Smooth muscle cell (in vitro differentiated cells): Measurements from ENCODE around the gene ARMS2. TPM values are rescaled to one million over a fixed set of nuclear protein-coding genes. Genes with fewer than 3 reads are reported as not detected.

Source experiments
- DNase-seq: peaks from one replicate; lab custom pipeline; 2025; ENCODE audit not compliant: unreplicated experiment; lab: John Stamatoyannopoulos, UW
- H2AFZ ChIP-seq: fragments of 200-600 bp; sonication (generic); 2 replicates; pipeline ENCODE4 v1.6.0; 2016; ENCODE audit warnings: antibody characterized with exemption, low read depth, mild to moderate bottlenecking
- H3F3A ChIP-seq: fragments of 200-600 bp; sonication (generic); 2 replicates; pipeline ENCODE4 v1.6.0; 2017; ENCODE audit warnings: antibody characterized with exemption, low read depth
- H3K27ac ChIP-seq: fragments of 200-600 bp; sonication (generic); 2 replicates; pipeline ENCODE4 v1.5.1; 2016; ENCODE audit warnings: low read depth, mild to moderate bottlenecking
- H3K27me3 ChIP-seq: fragments of 200-600 bp; sonication (generic); 2 replicates; pipeline ENCODE4 v1.6.1; 2016; ENCODE audit warnings: low read depth, mild to moderate bottlenecking
- H3K36me3 ChIP-seq: fragments of 200-600 bp; sonication (generic); 2 replicates; pipeline ENCODE4 v1.5.1; 2016; ENCODE audit warnings: low read depth
- H3K4me1 ChIP-seq: fragments of 200-600 bp; sonication (generic); 2 replicates; pipeline ENCODE4 v1.5.1; 2016; ENCODE audit warnings: low read depth
- H3K4me2 ChIP-seq: fragments of 200-600 bp; sonication (generic); 2 replicates; pipeline ENCODE4 v1.6.0; 2016; ENCODE audit warnings: mild to moderate bottlenecking
- H3K4me3 ChIP-seq: fragments of 200-600 bp; sonication (generic); 2 replicates; pipeline ENCODE4 v1.5.1; 2016; ENCODE audit warnings: mild to moderate bottlenecking
- H3K79me2 ChIP-seq: fragments of 200-600 bp; sonication (generic); 2 replicates; pipeline ENCODE4 v1.6.0; 2016; ENCODE audit warnings: low read depth, mild to moderate bottlenecking
- H3K9ac ChIP-seq: fragments of 200-600 bp; sonication (generic); 2 replicates; pipeline ENCODE4 v1.6.0; 2016; ENCODE audit warnings: low read depth
- H3K9me3 ChIP-seq: fragments of 200-600 bp; sonication (generic); replicated peaks from 2 replicates; pipeline ENCODE4 v1.5.1; 2016; ENCODE audit warnings: low read depth
- H4K20me1 ChIP-seq: fragments of 200-600 bp; sonication (generic); 2 replicates; pipeline ENCODE4 v1.6.0; 2016; ENCODE audit warnings: low read depth
- CTCF ChIP-seq: fragments of 200-600 bp; sonication (generic); IDR thresholded peaks from 2 replicates; pipeline ENCODE4 v1.5.1; 2017; ENCODE audit warnings: borderline replicate concordance, mild to moderate bottlenecking, antibody characterized with exemption; ENCODE audit not compliant: insufficient read depth, poor library complexity, severe bottlenecking
- WGBS: methylation state at CpG from one replicate; pipeline ENCODE4 v1.1.7; 2016; ENCODE audit warnings: low lambda C conversion rate; 5-methylcytosine and 5-hydroxymethylcytosine counted together
- polyA plus RNA-seq: library from polyadenylated mRNA; unstranded; fragments of >200 nt; fragmentation: Nextera tagmentation; extraction: Ambion mirVana; gene quantifications from 2 replicates; pipeline ENCODE4 v1.2.1, GENCODE V29; 2016
- total RNA-seq: library from RNA; depleted of rRNA; stranded (reverse); fragments of >200 nt; gene quantifications from 2 replicates; pipeline ENCODE4 v1.2.3, GENCODE V29; 2014

ARMS2 gene, protein sequence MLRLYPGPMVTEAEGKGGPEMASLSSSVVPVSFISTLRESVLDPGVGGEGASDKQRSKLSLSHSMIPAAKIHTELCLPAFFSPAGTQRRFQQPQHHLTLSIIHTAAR
- total RNA-seq (not detected in 2 replicates), polyA plus RNA-seq (not detected in 2 replicates)

DNA sequence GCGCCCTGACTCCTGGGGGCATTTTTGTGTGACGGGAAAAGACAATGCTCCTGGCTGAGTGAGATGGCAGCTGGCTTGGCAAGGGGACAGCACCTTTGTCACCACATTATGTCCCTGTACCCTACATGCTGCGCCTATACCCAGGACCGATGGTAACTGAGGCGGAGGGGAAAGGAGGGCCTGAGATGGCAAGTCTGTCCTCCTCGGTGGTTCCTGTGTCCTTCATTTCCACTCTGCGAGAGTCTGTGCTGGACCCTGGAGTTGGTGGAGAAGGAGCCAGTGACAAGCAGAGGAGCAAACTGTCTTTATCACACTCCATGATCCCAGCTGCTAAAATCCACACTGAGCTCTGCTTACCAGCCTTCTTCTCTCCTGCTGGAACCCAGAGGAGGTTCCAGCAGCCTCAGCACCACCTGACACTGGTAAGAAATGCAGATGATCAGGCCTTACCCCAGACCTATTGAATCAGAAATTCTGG is at the start of gene ARMS2:
Gene ARMS2, plus strand, starts transcription at position 51 of the 478 bp plus-strand sequence. Its CDS starts 75 bp downstream, at position 126.
- DNase-seq, result no peak
- 92% methylated on average over 7 of the region's 7 CpGs for WGBS
- H2AFZ ChIP-seq, result no peak within 1 kb of the TSS
- no peaks in the 10 kb centered on the region for H3K9me3 ChIP-seq
- H3K36me3 ChIP-seq, result no peaks in the 10 kb centered on the region
- no peaks in the 10 kb centered on the region for H3K4me1 ChIP-seq
- H3K27ac ChIP-seq, result no peak within 1 kb of the TSS
- no peaks in the 10 kb centered on the region for H3F3A ChIP-seq
- H3K4me3 ChIP-seq, result no peak within 1 kb of the TSS
- H3K4me2 ChIP-seq, result no peak within 1 kb of the TSS
- H4K20me1 ChIP-seq, result no peaks in the 10 kb centered on the region
- no peak for TF ChIP-seq CTCF
- H3K9ac ChIP-seq, result no peak within 1 kb of the TSS
- no peaks in the 10 kb centered on the region for H3K27me3 ChIP-seq
- H3K79me2 ChIP-seq, result no peaks in the 10 kb centered on the region

DNA sequence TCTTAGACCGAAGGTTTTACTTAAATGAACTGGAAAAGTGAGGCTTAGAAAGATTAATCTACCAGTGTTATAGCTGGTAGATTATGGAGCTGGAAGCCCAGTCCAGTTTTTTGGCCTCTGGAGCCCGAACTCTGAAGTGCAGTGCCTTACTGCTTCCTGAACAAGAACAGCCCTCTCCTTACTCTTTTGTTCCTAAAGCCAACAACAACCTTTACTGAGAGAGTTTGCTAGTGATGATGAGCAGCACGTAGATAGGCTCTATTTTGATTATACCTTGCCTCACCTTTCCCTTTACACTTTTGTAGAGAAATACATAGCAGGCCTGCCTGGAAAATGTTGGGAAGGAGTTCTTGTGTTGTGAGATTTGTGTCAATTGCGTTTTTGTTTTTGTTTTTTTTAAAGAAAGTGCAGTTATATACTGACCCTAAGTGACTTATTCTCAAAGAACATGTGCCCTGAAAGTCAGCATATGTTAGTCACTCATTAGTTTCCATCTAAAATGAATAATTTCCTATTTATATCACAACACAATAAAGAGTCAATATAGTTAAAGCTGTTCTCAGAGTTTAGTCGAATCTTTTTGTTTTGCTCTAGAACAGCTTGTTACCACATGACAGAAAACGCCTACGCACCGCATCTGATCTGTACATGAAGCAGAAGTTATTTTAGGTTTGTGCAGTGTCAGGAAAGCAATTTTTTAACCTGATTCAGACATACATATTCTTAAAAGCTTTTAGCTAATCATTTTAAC is 46.9 kb upstream of the ARMS2 start:
- H2AFZ ChIP-seq, result no peak overlapping the region
- no peaks in the 10 kb centered on the region for H3K79me2 ChIP-seq
- H3K4me1 ChIP-seq, result no peaks in the 10 kb centered on the region
- no peaks in the 10 kb centered on the region for H3K9me3 ChIP-seq
- H3K4me2 ChIP-seq, result no peak overlapping the region
- 84% methylated on average over 8 of the region's 8 CpGs for WGBS
- H3F3A ChIP-seq, result no peaks in the 10 kb centered on the region
- H3K9ac ChIP-seq, result no peak overlapping the region
- H4K20me1 ChIP-seq, result no peaks in the 10 kb centered on the region
- TF ChIP-seq CTCF, result no peak
- no peak for DNase-seq
- H3K27ac ChIP-seq, result no peak overlapping the region
- no peak overlapping the region for H3K4me3 ChIP-seq
- no peaks in the 10 kb centered on the region for H3K36me3 ChIP-seq
- no peaks in the 10 kb centered on the region for H3K27me3 ChIP-seq

DNA sequence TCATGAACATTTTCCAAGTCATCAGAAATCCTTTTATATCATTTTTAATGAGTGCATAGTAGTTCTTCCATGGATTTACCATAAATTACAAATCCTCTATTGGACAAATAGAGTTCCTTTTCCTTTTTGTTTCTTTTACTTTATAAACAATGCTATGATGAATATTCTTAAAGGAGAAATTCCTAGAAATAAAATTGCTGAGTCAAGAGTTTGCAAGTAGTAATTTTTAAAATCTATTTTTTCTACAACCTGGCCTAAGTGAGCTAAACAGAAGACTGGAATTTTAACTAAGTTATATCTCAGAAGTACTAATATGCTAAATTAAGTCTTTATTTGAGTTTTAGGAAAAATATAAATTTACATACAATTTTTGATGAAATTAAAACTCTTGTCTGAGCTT is 41.1 kb upstream of the ARMS2 start:
- Histone ChIP-seq H3K36me3 (peaks cover 5% of the 10 kb centered on the region), H4K20me1 (no peaks in the 10 kb centered on the region), H3K79me2 (no peaks in the 10 kb centered on the region), H3K4me1 (no peaks in the 10 kb centered on the region), H3K4me2 (no peak overlapping the region), H3K9me3 (no peaks in the 10 kb centered on the region), H2AFZ (no peak overlapping the region), H3K9ac (no peak overlapping the region), H3F3A (no peaks in the 10 kb centered on the region), H3K4me3 (no peak overlapping the region), H3K27ac (no peak overlapping the region), H3K27me3 (no peaks in the 10 kb centered on the region)
- no peak for TF ChIP-seq CTCF
- DNase-seq, result no peak
